A172 (cell line): ENCODE measurements around the gene MCF2L2. TPM values are rescaled to one million over a fixed set of nuclear protein-coding genes. Genes with fewer than 3 reads are reported as not detected.
"Not testable (repeated sequence)": the region's sequence is repeated elsewhere in the genome, so short reads cannot be mapped to it uniquely, and the experiment has no call there.

Source experiments
- DNase-seq: peaks from one replicate; pipeline ENCODE4 v3.0.0-alpha.2; 2015; ENCODE audit warnings: low spot score
- total RNA-seq: library from RNA; depleted of rRNA; stranded (reverse); fragments of >200 nt; shearing (Covaris generic); gene quantifications from 2 replicates; pipeline ENCODE4 v1.2.3, GENCODE V29; 2014; rRNA removed

MCF2L2 gene, protein sequence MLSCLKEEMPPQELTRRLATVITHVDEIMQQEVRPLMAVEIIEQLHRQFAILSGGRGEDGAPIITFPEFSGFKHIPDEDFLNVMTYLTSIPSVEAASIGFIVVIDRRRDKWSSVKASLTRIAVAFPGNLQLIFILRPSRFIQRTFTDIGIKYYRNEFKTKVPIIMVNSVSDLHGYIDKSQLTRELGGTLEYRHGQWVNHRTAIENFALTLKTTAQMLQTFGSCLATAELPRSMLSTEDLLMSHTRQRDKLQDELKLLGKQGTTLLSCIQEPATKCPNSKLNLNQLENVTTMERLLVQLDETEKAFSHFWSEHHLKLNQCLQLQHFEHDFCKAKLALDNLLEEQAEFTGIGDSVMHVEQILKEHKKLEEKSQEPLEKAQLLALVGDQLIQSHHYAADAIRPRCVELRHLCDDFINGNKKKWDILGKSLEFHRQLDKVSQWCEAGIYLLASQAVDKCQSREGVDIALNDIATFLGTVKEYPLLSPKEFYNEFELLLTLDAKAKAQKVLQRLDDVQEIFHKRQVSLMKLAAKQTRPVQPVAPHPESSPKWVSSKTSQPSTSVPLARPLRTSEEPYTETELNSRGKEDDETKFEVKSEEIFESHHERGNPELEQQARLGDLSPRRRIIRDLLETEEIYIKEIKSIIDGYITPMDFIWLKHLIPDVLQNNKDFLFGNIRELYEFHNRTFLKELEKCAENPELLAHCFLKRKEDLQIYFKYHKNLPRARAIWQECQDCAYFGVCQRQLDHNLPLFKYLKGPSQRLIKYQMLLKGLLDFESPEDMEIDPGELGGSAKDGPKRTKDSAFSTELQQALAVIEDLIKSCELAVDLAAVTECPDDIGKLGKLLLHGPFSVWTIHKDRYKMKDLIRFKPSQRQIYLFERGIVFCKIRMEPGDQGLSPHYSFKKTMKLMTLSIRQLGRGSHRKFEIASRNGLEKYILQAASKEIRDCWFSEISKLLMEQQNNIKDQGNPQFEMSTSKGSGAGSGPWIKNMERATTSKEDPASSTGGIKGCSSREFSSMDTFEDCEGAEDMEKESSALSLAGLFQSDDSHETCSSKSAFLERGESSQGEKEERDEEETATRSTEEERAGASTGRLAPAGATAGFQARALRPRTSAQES
- total RNA-seq = 0.22 and 0.41 TPM in 2 replicates

DNA sequence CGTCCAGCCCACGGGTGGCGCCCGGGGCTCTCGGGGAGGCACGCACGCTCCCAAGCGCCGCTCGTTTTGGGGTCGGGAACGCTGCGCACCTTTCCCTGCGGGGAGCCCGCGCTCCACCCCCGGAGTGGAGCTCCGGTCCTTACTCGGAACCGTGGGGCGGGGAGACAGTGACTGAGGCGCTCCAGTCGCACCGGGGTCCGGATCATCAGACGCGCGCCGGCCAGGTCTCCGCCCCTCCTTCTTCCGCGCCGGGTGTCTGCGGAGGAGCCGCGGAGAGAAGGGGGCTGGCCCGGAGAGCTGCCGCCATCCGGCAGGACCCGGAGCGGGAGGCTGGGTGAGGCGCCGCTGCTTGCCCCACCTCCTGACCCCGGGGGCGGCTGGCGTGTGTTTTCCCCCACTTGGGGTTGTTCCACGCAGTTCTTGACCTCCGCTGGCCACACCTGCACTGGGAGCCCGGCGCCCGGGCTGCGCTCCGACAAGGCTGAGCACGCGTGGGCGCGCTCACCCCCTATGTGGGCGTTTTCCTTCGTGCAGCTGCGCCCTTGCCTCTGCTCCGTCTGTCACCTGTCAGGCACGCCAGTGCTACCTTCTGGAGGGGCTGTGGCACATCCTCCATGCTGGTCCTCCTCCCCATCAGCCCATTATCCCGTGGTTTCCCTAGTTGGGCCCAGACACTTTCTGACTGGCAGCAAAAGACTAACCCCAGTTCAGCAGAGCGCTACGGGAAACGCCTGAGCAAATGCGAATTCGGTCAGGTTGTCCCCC lies at the start of gene MCF2L2:
Gene MCF2L2, minus strand, starts transcription at position 173 of the 765 bp plus-strand sequence. CDS start 642 bp downstream, outside the sequence.
- peak; percentile 36 for DNase-seq

- DNase-seq = no peak
Observed at GRCh38 chr3:183477801-183478456, 49.5 kb upstream of the MCF2L2 start.

DNA sequence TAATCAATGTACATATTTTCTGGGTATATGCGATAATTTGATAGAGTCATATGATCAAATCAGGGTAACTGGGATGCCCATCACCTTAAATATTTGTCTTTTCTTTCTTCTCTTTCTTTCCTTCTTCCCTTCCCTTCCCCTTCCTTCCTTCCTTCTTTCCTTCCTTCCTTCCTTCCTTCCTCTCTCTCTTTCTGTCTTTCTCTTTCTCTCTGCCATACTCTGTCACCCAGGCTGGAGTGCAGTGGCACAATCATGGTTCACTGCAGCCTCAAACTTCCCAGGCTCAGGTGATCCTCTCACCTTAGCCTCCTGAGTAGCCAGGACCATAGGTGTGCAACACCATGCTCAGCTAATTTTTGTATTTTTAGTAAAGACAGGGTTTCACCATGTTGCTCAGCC lies 47.3 kb upstream of the MCF2L2 start:
- DNase-seq = not testable (repeated sequence)

DNA sequence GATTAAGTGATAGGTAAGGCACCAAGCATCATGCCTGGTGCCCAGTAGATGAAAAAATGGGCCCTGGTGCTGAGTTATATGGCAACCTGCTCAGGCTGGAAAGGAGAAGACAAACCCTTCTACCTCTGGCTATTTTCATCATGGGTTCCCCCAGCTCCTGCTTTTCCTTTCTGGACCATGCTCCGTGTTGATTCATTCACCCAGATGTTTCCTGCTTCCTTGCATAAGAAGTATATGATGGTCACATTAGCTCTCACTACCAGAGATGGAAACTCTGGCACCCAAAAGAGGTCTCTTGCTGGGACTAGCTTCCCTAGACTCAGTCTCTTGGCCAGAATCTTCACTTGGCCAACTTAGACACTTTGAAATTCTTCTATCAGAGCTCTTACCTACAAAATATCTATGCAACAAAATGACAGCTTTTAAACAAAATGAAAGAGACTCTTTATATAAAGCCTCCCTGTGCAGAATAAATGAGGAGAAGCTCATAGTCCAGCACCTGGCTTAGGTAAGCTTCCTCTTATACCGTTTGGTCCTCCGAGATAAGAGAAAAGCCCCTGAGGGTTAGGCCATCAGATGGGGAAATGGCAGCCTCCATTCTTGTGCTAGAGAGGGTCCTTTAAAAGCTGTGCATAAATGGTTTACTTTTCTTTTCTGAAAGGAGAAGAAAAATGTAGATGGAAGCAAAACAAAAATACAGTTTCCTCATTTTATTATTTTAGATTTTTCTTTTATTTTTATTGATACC lies 46.8 kb upstream of the MCF2L2 start:
- no peak for DNase-seq

- DNase-seq = no peak
Observed at GRCh38 chr3:183473969-183474368, 45.5 kb upstream of the MCF2L2 start.

DNA sequence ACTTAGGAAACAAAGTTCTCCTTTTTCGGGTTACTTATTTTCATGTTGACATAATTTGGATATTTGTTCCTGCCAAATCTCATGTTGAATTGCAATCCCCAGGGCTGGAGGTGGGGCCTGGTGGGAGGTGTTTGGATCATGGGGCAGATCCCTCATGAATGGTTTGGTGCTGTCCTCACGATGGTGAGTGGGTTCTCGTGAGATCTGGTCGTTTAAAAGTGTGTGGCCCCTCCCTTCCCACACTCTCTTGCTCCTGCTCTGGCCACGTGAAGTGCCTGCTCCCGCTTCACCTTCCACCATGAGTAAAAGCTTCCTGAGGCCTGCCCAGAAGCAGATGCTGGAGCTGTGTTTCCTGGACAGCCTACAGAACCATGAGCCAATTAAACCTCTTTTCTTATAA lies 43.7 kb upstream of the MCF2L2 start:
- DNase-seq = no peak

DNA sequence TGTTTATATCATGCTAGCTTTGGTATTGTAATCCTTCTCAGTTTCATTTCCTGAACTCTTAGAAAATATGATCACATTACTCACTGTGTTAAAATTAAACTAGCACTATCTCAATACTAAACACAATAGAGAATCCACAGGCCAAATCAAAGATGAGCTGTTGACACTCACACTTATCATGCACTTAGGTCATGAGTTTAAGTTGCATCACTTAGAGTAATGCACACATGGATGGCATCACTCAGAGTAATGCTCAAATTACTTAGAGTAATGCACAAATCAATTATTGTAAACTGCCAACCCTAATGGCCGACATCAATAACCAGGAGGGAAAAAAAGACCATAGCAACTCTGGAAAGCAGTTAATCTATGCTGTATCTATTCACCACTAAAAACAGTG lies 40.0 kb upstream of the MCF2L2 start:
- DNase-seq = no peak

DNA sequence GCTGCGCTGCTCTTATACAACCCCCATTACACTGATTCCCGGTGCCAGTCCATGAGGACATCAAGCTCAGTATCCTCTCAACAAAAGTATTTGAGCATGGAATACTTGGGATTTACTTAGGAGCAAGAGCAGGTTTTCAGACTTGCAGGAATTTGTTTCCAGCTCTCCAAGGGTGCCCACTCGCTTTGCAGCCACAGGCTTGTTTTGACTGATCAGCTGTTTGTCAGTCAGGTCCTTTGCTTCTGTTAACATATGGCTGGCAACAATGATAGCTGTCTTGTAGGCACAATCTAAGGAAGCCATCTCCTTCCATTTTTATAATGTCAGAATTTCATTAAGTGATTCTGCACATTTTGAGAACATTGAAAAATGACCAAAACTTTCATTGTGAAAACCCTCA lies 38.2 kb upstream of the MCF2L2 start:
- DNase-seq = no peak

DNA sequence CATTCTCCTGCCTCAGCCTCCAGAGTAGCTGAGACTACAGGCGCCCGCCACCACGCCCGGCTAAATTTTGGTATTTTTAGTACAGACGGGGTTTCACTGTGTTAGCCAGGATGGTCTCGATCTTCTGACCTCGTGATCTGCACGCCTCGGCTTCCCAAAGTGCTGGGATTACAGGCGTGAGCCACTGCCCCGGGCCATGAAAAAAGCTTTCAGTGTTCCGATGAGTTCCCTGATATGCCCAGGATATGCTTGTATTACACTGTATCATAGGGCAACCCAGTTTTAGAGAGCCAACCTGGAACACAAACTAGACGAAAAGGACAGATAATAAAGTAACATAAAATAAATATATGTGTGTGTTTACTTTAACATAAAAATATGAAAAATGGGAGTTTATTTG lies 37.3 kb upstream of the MCF2L2 start:
- DNase-seq = not testable (repeated sequence)

- DNase-seq = no peak
Observed at GRCh38 chr3:183464480-183464879, 36.1 kb upstream of the MCF2L2 start.

- peak; percentile 40 for DNase-seq
Observed at GRCh38 chr3:183460081-183461055, 31.9 kb upstream of the MCF2L2 start.

DNA sequence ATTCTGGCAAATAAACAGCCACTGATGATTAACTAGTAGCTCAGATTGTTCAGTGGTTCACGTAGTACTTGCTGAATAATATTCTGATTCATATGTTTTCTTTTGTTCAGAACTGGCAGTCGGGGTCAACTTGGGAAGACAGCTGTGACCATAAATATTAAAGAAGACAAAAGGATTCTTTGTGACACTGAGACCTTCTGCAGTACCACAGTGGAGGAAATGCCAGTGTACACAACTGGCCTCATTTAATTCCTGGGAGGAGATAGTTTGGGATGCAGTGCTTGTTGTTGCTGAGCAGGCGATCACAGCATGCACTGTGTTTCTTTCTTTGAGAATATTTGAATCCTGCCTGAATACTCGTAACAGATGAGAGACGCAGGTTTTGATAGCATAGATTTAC lies 26.7 kb upstream of the MCF2L2 start:
- peak; percentile 80 for DNase-seq

- DNase-seq = no peak
Observed at GRCh38 chr3:183454064-183454463, 25.6 kb upstream of the MCF2L2 start.

DNA sequence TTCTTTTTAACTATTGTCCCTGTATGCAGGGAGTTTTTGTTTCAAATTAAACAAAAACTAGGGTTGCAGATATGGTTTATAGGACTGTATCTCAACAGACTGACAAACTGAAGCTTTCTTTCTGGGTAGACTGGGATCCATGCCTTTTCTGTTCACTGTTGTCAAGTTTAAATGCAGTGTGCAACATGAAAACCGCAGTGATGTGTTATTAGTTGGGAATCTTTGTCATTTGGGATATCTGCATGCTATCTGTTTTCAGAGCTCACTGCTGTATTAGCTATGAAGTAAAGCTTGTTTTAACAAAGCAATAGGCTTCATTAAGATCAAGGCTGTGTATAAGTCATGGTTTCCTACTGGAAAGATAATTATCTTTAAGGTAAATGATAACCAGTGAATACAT lies 21.4 kb upstream of the MCF2L2 start:
- DNase-seq = no peak

DNA sequence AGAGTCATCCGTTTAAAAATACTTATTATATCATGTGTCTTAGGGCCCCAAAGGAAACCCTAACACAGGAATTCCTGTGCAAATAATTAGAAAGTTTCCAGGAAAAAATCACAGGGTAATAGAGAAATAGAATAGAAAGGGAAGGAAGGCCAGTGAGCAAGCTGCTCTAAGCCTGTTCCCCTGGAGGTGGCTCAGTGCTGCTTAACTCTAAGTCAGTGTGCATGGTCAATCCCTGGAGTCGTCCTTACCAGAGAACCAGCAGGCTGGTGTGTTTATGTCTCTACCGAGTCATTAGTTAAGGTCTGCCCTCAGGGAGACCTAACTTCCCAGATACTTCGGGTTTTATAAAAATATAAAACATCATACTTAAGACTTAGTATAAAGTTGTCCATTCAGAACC lies 21.0 kb upstream of the MCF2L2 start:
- no peak for DNase-seq

DNA sequence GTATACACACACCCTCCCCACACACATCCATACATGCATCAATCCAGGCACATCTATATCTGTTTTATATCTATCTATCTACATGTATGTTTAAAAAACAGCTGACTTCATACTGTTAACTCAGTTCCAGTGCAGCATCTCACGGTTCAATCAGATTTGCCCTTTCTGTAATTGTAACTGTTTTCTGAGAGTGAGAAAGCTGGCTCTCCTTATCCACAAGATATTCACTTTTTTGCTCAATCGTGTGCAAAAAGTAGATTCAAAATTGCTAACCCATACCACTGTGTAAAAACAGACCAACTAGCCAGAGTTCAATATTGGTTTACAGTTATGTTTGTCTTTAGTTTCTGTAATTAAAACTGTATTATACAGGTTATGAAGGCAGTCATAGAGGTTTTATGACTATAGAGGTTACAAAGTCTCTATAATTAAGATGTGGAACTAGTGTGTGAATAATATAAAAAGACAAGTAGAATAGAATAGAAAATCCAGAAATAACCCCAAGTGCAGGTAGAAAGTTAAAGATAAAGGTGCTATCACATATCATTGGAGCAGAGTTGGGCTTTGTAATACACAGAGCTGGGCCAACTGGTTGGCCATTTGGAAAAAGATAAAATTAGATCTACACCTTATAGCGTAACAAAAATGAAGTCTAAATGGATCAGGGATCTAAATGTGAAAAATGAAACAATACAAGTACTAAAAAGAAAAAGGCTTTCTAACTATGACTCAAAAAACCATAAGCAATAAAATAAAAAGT lies 20.1 kb upstream of the MCF2L2 start:
- DNase-seq = no peak

GRCh38 chr3:183447206-183448001 lies 19.0 kb upstream of the MCF2L2 start:
- peak; percentile 81 for DNase-seq
